K562 (cell line): ENCODE results near the gene SECISBP2. TPM values are rescaled to one million over a fixed set of nuclear protein-coding genes. Genes with fewer than 3 reads are reported as not detected.
A peak's percentile ranks its signal among the peaks of the same experiment; 100 is the strongest.

Experiments used
- ARID1B ChIP-seq: fragments of 450-650 bp; IDR thresholded peaks from 2 replicates; pipeline ENCODE4 v1.6.1; 2016; ENCODE audit warnings: antibody characterized with exemption, mild to moderate bottlenecking, inconsistent platforms
- CHD7 ChIP-seq: fragments of 200-600 bp; sonication (generic); IDR thresholded peaks from one replicate; pipeline ENCODE4 v1.6.1; 2012; ENCODE audit warnings: mild to moderate bottlenecking, low read depth, low read length, inconsistent platforms
- KLF10 ChIP-seq: fragments of 250-450 bp; sonication (Bioruptor Pico); IDR thresholded peaks from 2 replicates; pipeline ENCODE4 v1.6.1; 2021; ENCODE audit warnings: matching md5 sums
- NELFE ChIP-seq: IDR thresholded peaks from 2 replicates; pipeline ENCODE4 v1.6.1; 2011; ENCODE audit warnings: mild to moderate bottlenecking; ENCODE audit not compliant: insufficient read depth, insufficient read length
- RB1 ChIP-seq: fragments of 450-650 bp; IDR thresholded peaks from 2 replicates; pipeline ENCODE4 v1.6.1; 2017; ENCODE audit warnings: low read depth, mild to moderate bottlenecking
- SIRT6 ChIP-seq: IDR thresholded peaks from one replicate; pipeline ENCODE4 v1.6.1; 2012; ENCODE audit warnings: low read depth, mild to moderate bottlenecking, control low read depth, inconsistent platforms, low read length, moderate library complexity
- SREBF1 ChIP-seq: fragments of 150-350 bp; IDR thresholded peaks from 2 replicates; pipeline ENCODE4 v1.6.1; 2014; ENCODE audit warnings: antibody characterized with exemption, low read depth, low read length, borderline replicate concordance
- ZBTB8A ChIP-seq: fragments of 450-650 bp; IDR thresholded peaks from 2 replicates; pipeline ENCODE4 v1.6.1; 2018; ENCODE audit warnings: mild to moderate bottlenecking, moderate library complexity; ENCODE audit not compliant: partially characterized antibody
- ZKSCAN8 ChIP-seq: fragments of 200-800 bp; sonication (Bioruptor generic); IDR thresholded peaks from 2 replicates; pipeline ENCODE4 v1.6.1; 2016; ENCODE audit warnings: missing genetic modification characterization, missing compliant biosample characterization
- polyA plus RNA-seq, 8 experiments: library from polyadenylated mRNA; depleted of rRNA in 4 of 8; stranded (reverse) in 5 of 8; unstranded in 3 of 8; fragments of >200 nt; fragmentation: Nextera tagmentation in 2 of 8; fragmentation: Illumina TruSeq in 1 of 8; extraction: Ambion mirVana in 2 of 8; extraction: Trizol in 1 of 8; gene quantifications; 2 replicates each; pipeline versions ENCODE4 v1.2.1 to v1.2.3, GENCODE V29; 2011 to 2014; ENCODE audit warnings: inconsistent platforms in 1 of 8, missing spikeins in 1 of 8
- total RNA-seq, 7 experiments: library from RNA; depleted of rRNA in 6 of 7; stranded (reverse); fragments of >200 nt in 6 of 7; fragmentation: Illumina TruSeq in 2 of 7; extraction: Trizol in 2 of 7; gene quantifications; 2 replicates each; pipeline versions ENCODE4 v1.2.1 to v1.2.3, GENCODE V29; 2011 to 2021; ENCODE audit warnings: low replicate concordance in 1 of 7
- TF ChIP-seq, protein P1 (sequence below): sonication (generic); formaldehyde crosslinking; IDR thresholded peaks from 2 replicates; pipeline ENCODE4 v1.8.0; 2023; ENCODE audit warnings: missing genetic modification reagents, mild to moderate bottlenecking, borderline replicate concordance

Gene SECISBP2
- total and polyA plus RNA-seq, 9 of the 15 experiments (the other 6 are each of a cell fraction or from before 2014, with no cell fraction given), result 3.2 to 41.6 (median 26.1) TPM

DNA sequence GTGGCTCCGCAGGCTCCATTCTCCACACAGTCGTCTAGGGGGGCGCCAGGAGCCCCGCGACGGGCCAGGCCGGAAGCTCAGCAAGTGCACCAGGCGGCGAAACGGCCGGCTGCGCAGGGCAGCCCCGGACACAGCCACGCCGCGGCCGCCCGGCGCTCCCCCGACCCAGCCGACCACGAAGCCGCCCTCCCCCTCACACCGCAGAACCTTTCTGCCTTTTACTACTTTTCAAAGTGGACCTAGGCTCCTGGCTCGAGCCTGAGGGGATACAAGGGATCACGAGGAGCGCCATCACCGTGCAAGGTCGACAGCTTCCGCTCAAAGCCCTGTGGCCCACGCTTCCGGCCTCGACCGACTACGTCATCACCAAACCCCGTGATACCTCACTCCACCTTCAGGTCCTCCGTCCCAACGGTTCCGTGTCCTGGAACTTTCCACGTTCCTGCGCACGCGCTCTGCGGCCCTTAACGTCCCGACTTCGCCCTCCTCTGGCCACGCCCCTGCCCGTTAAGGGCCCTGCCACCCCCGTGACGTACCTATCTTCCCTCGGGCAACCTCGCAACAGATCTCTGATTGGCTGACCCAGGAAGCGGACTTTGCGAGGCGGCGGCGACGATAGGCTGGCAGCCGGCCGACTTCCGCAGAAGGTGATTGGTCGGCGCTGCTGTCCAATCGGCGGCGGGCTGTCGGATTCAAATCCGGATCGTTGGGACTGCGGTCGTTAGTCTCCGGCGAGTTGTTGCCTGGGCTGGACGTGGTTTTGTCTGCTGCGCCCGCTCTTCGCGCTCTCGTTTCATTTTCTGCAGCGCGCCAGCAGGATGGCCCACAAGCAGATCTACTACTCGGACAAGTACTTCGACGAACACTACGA, 7.6 kb upstream of the SECISBP2 start, which contains the start of gene CKS2 (continued):
- TF ChIP-seq CHD7, result no peak
- TF ChIP-seq ZKSCAN8 (CRISPR knock-in tag), result no peak
- TF ChIP-seq RB1, result peak; percentile 52; the same call in 1 of the 2 replicates
- TF ChIP-seq SIRT6, result no peak
- TF ChIP-seq ARID1B, result no peak
- TF ChIP-seq SREBF1, result peak; percentile 67; the same call in 1 of the 2 replicates
- TF ChIP-seq, protein P1, sequence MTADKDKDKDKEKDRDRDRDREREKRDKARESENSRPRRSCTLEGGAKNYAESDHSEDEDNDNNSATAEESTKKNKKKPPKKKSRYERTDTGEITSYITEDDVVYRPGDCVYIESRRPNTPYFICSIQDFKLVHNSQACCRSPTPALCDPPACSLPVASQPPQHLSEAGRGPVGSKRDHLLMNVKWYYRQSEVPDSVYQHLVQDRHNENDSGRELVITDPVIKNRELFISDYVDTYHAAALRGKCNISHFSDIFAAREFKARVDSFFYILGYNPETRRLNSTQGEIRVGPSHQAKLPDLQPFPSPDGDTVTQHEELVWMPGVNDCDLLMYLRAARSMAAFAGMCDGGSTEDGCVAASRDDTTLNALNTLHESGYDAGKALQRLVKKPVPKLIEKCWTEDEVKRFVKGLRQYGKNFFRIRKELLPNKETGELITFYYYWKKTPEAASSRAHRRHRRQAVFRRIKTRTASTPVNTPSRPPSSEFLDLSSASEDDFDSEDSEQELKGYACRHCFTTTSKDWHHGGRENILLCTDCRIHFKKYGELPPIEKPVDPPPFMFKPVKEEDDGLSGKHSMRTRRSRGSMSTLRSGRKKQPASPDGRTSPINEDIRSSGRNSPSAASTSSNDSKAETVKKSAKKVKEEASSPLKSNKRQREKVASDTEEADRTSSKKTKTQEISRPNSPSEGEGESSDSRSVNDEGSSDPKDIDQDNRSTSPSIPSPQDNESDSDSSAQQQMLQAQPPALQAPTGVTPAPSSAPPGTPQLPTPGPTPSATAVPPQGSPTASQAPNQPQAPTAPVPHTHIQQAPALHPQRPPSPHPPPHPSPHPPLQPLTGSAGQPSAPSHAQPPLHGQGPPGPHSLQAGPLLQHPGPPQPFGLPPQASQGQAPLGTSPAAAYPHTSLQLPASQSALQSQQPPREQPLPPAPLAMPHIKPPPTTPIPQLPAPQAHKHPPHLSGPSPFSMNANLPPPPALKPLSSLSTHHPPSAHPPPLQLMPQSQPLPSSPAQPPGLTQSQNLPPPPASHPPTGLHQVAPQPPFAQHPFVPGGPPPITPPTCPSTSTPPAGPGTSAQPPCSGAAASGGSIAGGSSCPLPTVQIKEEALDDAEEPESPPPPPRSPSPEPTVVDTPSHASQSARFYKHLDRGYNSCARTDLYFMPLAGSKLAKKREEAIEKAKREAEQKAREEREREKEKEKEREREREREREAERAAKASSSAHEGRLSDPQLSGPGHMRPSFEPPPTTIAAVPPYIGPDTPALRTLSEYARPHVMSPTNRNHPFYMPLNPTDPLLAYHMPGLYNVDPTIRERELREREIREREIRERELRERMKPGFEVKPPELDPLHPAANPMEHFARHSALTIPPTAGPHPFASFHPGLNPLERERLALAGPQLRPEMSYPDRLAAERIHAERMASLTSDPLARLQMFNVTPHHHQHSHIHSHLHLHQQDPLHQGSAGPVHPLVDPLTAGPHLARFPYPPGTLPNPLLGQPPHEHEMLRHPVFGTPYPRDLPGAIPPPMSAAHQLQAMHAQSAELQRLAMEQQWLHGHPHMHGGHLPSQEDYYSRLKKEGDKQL, result no peak
- TF ChIP-seq KLF10 (CRISPR knock-in tag), result no peak
- TF ChIP-seq ZBTB8A, result no peak
- peak; percentile 71 for TF ChIP-seq NELFE
